Fibroblast of skin of right biceps (primary cell): ENCODE measurements around the gene NDUFA13.
A peak's percentile ranks its signal among the peaks of the same experiment; 100 is the strongest.
"Not testable (repeated sequence)": the region's sequence is repeated elsewhere in the genome, so short reads cannot be mapped to it uniquely, and the experiment has no call there.

Experiments
- DNase-seq: peaks from one replicate; pipeline ENCODE4 v3.0.0-alpha.2; 2013

Gene NDUFA13

GRCh38 chr19:19515642-19516519 lies at the start of gene NDUFA13:
Gene NDUFA13, plus strand, starts transcription at chr19:19516225. Its CDS starts 14 bp downstream, at chr19:19516239.
- DNase-seq = peak; percentile 94

- no peak for DNase-seq
Measured at GRCh38 chr19:19468424-19469050, 47.5 kb upstream of the NDUFA13 start.

GRCh38 chr19:19470579-19470978 lies 45.4 kb upstream of the NDUFA13 start:
- DNase-seq = no peak

- no peak for DNase-seq
Measured at GRCh38 chr19:19471682-19472081, 44.3 kb upstream of the NDUFA13 start.

- DNase-seq = not testable (repeated sequence)
Measured at GRCh38 chr19:19472106-19472505, 43.9 kb upstream of the NDUFA13 start.

DNA sequence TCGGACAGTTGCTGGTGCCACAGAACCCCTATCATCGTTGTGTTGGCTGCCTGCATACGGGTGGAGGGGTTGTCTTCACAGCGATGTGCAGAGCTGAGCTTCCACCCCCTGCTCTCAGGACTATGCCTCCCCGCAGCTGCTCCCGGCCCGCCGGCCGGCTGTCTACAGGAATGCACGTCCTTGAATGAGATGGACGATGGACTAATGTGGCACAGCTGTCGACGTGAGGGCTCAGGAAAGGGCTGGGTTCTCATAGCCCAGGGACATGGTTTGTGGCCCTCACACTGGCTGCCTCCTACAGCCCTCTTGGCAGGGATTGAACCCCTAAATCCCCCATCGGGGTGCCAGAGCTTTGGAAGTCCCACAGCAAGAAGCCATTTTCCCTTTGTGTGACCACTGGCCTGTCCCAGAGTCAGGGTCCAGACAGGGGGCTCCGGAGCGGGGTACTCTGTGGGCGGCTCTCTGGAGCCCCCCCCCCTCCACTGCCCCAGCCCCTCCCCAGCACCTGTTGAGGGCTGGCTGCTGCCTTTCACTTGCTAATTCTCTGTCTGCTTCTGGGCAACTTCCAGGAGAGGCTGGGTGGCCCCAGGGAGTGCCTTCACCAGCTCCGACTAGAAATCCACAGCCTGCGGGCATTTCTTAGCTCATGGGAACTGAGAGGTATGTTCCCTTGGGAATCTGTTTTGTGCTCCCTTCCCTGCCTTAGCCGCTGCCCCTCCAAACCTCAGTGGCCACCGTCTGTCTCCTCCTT lies 40.8 kb upstream of the NDUFA13 start:
- DNase-seq = no peak

GRCh38 chr19:19475849-19476828 lies 39.9 kb upstream of the NDUFA13 start:
- no peak for DNase-seq

DNA sequence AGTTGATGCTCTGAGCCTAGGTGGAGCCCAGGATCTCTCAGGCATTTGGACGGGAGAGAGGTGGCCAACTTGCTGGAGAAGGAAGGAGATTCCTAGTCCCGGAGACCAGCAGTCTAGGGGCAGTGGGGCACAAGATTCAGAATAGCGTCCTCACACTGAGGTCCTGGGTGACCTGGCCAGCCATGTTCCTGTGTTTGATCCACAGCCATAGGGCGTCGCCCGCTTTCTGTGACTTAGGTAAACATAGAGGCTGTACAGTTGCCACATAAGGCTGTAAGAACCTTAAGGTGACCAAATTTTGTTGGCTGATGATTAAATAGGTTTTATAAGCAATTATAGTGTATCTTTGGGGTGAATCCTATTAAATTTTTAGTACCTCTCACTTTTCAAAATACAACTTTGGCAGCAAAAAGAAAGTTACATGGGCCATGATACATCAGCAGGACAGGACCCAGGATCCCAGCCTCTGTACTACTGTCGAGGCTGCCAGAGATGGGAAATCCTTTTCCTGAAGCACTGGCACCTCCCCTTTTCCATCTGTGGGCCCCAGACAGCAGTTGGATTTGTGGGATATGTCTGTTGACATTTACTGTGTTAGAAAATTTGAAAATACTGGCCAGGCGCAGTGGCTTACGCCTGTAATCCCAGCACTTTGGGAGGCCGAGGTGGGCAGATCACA lies 38.2 kb upstream of the NDUFA13 start:
- no peak for DNase-seq

DNA sequence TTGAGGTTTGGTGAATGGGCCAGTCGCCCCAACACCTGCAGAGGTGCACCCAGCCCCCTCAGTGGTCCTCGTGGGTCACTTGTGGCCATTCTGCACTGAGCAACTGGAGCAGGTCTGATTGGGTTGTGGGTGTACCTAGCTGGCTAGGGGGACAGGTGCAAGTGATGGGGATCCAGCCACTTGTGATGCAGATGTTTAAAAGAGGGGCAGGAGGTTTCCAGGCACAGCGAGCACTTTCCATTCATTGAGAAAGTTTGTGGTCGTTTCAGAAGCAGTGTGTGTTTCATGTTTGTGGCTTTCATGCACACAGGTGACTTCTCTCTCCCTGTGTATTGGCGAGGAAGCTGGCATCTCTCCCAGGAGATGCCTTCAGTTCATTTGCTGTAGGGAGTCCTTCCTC lies 35.3 kb upstream of the NDUFA13 start:
- no peak for DNase-seq

DNA sequence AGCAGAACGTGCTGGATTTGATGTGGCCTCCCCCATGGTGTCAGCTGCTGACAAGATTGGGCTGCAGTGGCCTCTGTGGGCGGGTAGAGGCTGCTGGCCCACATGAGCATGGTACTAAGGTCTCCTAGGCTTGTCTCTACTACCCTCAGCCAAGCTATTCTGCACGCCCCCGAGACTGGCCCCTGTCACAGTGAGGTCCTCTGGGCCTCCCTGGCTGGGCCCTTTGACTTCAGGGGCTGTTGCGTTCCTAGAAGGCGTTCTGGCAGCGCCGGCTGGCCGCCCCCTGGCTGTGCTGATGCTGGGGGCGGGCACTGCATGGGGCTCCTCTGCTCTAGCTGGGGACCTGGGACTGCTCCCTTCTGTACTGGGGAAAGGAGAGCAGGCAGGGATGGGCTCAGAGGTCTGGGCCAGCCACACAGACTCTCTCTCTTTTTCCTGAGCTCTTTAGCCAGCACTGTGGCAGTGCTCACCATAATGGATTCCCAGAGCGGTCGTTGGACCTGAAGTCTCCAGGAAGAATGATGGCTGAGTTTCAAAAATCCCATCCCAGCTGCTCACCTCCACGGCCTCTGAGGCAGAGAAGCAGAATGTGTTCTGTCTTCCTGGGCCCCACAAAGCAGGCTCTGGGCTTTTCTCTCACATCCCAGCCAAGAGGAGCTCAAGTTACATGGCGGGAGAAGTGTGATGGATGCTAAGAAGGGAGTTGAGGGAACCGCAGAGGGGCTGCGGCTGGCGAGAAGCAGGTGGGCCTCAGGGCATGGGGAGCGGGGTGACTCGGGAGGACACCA lies 33.0 kb upstream of the NDUFA13 start:
- peak; percentile 20 for DNase-seq

- peak; percentile 60 for DNase-seq
Measured at GRCh38 chr19:19485161-19485997, 30.6 kb upstream of the NDUFA13 start.

GRCh38 chr19:19485998-19486290 lies 30.1 kb upstream of the NDUFA13 start:
- no peak for DNase-seq

DNA sequence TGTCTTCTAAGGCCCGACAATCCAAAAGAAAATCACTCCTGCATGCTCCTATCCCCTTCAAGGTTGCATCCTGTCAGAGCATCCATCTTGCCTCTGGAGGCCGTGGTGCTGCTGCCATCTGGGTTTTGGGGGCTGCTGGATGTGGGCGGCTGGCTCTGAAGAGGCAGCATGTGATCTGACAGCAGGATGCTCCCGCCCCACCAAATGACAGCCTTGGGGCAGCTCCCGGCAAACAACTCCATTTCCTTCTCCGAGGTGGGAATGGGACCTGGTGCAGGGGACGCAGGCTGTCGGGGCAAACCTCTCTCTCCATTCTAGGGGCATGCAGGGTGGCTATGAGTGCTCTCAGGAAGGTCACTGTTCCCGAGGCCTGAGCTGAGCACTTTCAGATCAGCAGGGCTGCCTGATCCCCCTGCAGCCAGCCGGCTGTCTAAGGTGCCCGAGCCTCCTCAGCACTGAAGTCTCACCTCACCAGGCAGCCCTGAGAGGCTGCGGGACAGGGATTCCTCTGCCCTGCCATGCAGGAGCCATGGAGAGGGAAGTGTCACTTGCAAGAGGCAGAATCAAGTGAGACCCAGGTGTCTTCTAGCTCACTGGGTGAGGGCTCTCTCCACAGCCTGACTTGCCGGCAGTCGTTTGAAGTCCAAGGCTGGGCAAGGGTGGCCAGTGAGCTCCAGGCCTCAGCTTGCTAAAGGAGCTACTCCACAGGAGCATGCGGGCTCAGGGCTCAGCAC lies 29.5 kb upstream of the NDUFA13 start:
- no peak for DNase-seq

DNA sequence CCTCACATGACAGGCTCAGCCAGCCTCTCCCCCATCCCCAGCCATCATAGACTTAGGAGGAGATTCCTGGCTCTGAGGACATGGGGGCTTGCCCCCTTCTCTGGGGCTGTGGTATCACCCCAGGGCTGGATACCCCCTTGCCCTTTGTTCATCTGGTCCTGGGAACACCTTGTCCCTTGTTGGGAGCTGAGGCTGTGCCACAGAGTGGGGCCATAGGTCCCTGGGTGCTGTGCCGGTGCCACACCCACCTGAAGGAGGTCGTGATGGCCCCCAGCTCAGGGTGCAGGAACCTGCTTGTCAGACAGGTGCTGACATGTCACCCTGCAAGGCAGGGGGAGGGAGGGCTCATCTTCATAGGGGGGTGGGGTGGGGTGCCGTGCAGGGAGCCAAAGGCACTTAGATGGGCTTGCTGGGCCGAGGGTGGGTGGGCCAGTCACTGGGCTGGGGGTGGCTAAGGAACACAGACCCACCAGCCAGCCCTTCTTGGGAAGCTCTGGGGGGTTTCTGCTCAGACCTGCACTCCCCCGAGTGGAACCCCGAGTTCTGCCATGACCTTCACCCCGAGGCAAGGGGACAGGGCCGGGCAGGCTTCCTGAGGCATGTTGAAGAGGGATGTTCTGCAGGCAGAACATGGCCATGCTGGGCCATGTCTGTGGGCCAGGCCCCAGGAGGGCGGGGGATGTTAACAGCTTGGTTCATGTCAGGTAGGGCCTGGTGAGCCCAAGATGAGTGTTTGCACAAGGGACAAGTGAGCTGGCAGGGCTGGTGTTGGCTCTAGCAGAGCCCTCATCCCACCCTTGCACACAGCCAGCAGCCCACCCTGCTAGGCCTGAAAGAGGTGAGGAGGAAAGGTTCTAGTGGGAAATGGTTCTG lies 28.7 kb upstream of the NDUFA13 start:
- DNase-seq = no peak

- DNase-seq = peak; percentile 18
Measured at GRCh38 chr19:19487950-19488874, 27.8 kb upstream of the NDUFA13 start.

- DNase-seq = peak; percentile 98
Measured at GRCh38 chr19:19488875-19489690, 26.9 kb upstream of the NDUFA13 start.
